IPS-18a (cell line): Measurements from ENCODE around the gene PMVK.
"Not testable (repeated sequence)": the region's sequence is repeated elsewhere in the genome, so short reads cannot be mapped to it uniquely, and the experiment has no call there.

ENCODE experiments used
- H3K27ac ChIP-seq: one replicate; pipeline ENCODE4 v1.5.1; 2013; ENCODE audit warnings: low read length
- H3K27me3 ChIP-seq: one replicate; pipeline ENCODE4 v1.6.1; 2013; ENCODE audit warnings: mild to moderate bottlenecking, low read length; ENCODE audit not compliant: control insufficient read depth, insufficient read depth
- H3K36me3 ChIP-seq: one replicate; pipeline ENCODE4 v1.6.1; 2013; ENCODE audit warnings: low read depth, low read length; ENCODE audit not compliant: control insufficient read depth
- H3K4me1 ChIP-seq: one replicate; pipeline ENCODE4 v1.6.1; 2013; ENCODE audit warnings: low read depth, low read length; ENCODE audit not compliant: control insufficient read depth
- H3K4me3 ChIP-seq: one replicate; pipeline ENCODE4 v1.5.1; 2013; ENCODE audit warnings: low read length
- H3K9ac ChIP-seq: one replicate; pipeline ENCODE4 v1.6.1; 2013; ENCODE audit warnings: mild to moderate bottlenecking, low read length, moderate library complexity
- H3K9me3 ChIP-seq: one replicate; pipeline ENCODE4 v1.6.1; 2013; ENCODE audit warnings: low read depth, low read length; ENCODE audit not compliant: control insufficient read depth

The PMVK gene

DNA sequence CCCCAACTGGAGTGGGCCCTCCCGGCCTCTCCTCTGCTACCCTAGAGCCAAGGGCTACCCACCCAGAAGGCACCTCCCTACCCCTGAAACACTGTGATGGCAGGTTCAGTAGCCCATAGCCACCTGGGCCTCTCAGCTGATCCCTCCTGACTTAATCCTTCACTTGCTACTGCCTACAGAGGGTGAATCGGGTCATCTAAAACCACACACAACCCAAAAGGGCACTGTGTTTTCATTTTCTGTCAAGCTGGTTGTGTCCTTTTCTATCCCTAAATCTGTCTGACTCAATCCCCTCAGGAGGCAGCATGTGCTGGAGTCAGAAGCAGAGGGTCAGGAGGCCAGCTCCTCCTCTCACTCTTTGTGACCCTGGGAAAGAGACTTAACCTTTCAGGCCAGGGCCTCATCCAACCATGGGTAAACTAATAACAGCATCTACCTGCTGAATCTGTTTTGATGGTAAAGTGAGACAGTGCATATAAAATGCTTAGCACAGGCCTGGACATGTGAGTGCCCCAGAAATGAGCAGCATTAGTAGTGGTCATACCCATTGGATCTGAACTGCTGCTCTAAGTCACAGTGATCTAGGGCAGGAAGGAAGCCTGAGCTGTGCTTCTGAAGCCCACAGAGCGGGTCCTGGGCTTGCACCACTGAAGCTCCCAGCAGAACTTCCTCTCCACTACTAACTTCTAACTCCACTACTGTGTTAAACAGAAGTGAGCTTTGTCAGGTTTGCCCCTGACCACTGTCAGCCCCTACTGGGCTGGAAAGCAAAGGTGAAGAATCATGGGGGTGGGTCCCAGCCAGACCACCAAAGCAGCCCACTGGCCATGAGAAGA lies 11.0 kb downstream of the PMVK start:
- Histone ChIP-seq H3K27ac (no peak overlapping the region), H3K9ac (no peak overlapping the region), H3K36me3 (peaks cover 14% of the 10 kb centered on the region), H3K9me3 (no peaks in the 10 kb centered on the region), H3K4me3 (no peak overlapping the region), H3K4me1 (no peaks in the 10 kb centered on the region), H3K27me3 (no peaks in the 10 kb centered on the region)

DNA sequence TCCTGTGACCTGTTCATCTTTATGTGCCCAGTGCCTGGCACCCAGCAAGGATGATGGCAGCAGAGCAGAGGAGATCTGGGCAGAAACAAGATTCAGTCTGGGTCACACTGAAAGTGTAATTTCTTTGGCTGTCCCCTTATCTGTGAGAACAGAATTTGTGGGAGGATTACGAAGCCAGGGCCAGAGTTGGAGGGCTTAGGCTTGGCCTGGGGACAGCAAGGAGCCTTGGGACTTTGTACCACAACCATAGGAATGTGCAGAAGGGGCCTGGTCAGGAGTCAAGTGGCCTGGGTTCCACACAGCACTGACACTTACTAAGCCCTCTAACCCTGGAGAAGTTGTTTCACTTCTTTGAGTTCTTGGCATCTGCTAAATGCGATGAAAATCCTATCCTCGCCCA lies 12.8 kb downstream of the PMVK start:
- Histone ChIP-seq H3K36me3 (peaks cover 14% of the 10 kb centered on the region), H3K9me3 (no peaks in the 10 kb centered on the region), H3K27me3 (no peaks in the 10 kb centered on the region)

DNA sequence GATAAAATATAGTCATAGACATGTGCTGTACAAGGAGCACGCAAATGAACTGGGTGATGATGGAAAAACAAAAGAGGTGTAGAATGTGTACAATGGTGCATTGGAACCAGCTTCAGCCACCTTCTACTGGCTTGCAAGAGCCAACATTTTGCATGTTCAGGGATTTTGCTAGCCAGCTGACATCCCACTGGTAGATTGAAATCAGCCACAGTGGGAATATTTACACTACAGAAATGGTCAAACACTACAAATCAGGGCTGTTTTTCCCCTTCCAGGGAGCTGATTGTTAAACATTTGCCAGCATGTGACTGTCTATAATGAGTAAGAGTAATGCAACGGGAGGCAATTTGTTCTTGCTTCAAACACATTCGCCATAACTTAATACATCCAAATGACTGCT lies 23.2 kb downstream of the PMVK start:
- no peaks in the 10 kb centered on the region for H3K9me3 ChIP-seq
- H3K9ac ChIP-seq, result no peak overlapping the region
- no peak overlapping the region for H3K4me3 ChIP-seq
- no peaks in the 10 kb centered on the region for H3K36me3 ChIP-seq
- no peaks in the 10 kb centered on the region for H3K4me1 ChIP-seq
- no peak overlapping the region for H3K27ac ChIP-seq
- H3K27me3 ChIP-seq, result no peaks in the 10 kb centered on the region

More for the DNA sequence above, 12.8 kb downstream of the PMVK start:
- H3K4me3 ChIP-seq, result no peak overlapping the region
- no peak overlapping the region for H3K27ac ChIP-seq
- no peaks in the 10 kb centered on the region for H3K4me1 ChIP-seq
- no peak overlapping the region for H3K9ac ChIP-seq

DNA sequence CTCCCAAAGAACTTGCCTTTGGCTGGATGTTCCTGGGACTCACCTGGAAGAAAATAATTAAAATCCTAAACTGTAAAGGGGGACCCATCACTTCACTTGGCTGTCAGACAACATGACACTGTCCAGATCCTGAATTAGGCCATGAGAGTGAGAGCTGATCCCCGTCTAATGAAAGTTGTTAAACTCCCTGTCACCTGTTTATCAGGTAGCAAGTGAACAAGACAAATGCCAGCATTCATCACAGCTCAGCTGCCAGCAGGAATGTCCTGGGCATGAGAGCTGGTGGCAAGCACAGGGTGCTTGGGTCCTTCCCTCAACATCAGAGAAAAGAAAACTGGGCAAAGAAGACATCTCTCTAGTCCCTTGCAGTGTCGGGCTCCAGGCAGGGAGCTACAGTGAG lies 23.8 kb downstream of the PMVK start:
- Histone ChIP-seq H3K27ac (no peak overlapping the region), H3K9ac (no peak overlapping the region), H3K27me3 (no peaks in the 10 kb centered on the region), H3K4me3 (no peak overlapping the region), H3K4me1 (no peaks in the 10 kb centered on the region), H3K9me3 (no peaks in the 10 kb centered on the region), H3K36me3 (no peaks in the 10 kb centered on the region)

DNA sequence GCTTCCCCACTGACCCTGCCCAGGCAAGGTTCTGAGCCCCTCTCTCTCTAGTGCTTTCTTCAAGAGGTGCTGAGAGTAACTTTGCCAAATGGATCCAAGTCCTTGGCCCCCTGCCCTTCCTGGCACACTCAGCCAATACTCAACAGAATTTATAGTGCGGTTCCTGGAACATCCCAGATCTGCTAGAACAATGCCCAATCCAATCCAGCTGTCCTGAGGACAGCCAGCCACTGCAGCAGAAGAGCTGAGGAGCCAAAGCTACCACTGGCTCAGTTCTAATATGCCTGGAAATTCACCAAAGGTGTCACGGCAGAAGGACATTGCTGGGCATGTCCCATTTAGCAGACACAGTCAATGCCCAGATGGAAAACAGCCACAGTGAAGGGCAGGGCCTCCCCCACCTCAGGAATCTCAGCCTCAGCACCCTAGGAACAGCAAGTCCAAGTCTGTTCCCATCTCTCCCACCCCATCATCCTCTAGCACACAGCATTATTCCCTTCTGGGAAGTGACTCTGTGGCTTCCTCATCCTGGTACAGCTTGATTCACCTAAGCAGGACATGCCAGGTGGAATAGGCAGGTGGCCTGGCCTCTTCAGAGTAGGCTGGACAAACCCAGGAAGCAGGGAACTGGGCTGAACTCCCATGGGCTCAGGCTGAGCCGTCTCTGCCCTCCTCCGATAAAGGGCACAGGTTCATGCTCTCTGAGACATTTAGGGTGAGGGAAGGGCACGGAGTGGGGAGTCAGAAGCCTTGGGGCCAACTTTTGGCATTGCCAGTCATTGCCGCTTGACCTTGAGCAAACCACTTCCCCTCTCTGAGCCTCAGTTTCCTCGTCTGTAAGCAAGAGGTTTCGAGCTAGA lies 24.6 kb downstream of the PMVK start:
- no peaks in the 10 kb centered on the region for H3K4me1 ChIP-seq

DNA sequence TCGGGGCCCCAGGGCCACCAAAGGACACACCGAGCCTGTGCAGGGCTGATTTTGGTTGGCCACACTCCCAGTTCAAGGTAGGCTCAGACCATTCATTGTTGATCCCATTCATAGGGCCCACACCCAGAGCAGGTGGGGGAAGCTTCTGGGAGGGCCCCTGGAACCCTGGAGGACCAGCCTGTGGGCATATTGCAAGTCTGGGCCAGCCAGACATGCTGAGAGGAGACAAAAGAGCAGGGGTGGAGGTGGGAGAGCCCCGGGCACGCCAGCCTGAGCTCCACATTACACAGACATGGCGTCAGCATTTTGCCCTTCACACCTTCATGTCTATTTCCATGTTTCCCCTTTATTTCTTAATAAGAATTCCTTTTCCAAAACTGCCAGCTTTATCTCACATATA lies 25.7 kb downstream of the PMVK start:
- Histone ChIP-seq H3K4me1 (no peaks in the 10 kb centered on the region), H3K36me3 (no peaks in the 10 kb centered on the region), H3K4me3 (no peak overlapping the region), H3K27ac (no peak overlapping the region), H3K9me3 (no peaks in the 10 kb centered on the region), H3K9ac (no peak overlapping the region), H3K27me3 (no peaks in the 10 kb centered on the region)

More for the DNA sequence above, 24.6 kb downstream of the PMVK start:
- no peaks in the 10 kb centered on the region for H3K9me3 ChIP-seq
- H3K9ac ChIP-seq, result no peak overlapping the region
- no peaks in the 10 kb centered on the region for H3K36me3 ChIP-seq
- H3K27me3 ChIP-seq, result no peaks in the 10 kb centered on the region
- H3K27ac ChIP-seq, result no peak overlapping the region
- H3K4me3 ChIP-seq, result no peak overlapping the region

DNA sequence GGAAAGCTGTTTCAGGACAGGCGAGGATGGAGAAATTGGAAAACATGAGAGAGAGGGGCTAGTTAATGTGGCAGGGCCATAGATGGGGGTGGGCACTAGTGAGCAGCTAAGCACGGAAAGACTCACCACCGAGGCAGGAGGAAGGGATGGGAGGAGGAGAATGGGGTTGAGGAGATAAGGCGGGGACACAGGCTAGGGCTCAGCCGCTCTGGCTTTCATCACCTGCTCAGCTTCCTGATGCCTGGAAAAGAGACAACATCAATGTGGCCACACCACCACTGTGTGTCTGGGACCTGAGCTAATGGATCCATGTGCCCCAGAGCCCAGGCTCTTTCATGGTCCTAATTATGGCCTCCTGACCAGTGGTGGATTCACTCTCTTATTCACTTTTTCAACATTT lies 27.6 kb downstream of the PMVK start:
- no peak overlapping the region for H3K9ac ChIP-seq
- no peaks in the 10 kb centered on the region for H3K27me3 ChIP-seq
- H3K36me3 ChIP-seq, result no peaks in the 10 kb centered on the region
- H3K27ac ChIP-seq, result no peak overlapping the region
- H3K4me3 ChIP-seq, result no peak overlapping the region
- H3K4me1 ChIP-seq, result no peaks in the 10 kb centered on the region
- no peaks in the 10 kb centered on the region for H3K9me3 ChIP-seq

DNA sequence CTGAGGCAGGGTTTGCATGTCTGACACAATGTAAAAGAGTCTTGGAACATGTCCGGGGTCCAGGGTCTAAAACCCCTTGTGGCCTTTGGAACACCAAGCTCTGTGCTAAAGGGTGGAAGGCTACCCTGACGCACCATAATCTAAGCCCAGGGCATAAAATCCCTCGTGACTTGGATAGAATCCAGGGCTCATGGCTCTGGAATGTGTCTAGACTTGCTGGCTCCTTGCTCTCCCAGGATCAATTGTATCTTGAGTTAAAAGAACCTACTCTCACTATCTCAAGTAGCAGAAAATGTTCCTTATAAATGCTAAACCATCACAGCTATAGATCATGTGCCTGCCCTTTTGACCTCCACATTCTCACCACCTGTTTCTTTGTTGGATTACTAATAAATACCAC lies 28.4 kb downstream of the PMVK start:
- not testable (repeated sequence) for H3K9ac ChIP-seq, H3K4me1 ChIP-seq, H3K9me3 ChIP-seq, H3K27me3 ChIP-seq, H3K36me3 ChIP-seq, H3K27ac ChIP-seq, H3K4me3 ChIP-seq

DNA sequence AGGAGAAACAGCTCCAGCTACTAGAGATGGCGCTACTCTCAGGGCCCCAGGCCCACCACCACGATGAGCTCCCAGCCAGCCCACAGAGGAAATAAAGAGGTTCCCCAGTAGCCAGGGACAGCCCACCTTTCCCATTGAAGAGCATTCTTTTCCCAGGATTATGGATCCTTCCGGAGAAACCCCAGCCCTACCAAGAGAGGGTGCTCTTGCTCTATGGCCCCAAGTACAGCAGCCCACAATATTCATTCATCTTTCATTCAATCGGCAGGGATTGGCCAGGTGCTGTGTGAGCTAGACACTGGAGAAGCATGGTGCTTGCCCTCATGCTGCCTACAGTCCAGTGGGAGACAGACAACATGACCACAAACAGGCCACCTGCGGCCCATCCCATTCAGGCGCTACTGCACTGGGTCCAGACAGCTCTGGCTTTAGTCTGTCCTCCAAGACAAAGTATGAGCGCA lies 29.9 kb downstream of the PMVK start:
- H3K9me3 ChIP-seq, result no peaks in the 10 kb centered on the region
- H3K4me3 ChIP-seq, result no peak overlapping the region
- H3K4me1 ChIP-seq, result no peaks in the 10 kb centered on the region
- H3K9ac ChIP-seq, result no peak overlapping the region
- H3K27ac ChIP-seq, result no peak overlapping the region
- no peaks in the 10 kb centered on the region for H3K36me3 ChIP-seq
- H3K27me3 ChIP-seq, result no peaks in the 10 kb centered on the region

DNA sequence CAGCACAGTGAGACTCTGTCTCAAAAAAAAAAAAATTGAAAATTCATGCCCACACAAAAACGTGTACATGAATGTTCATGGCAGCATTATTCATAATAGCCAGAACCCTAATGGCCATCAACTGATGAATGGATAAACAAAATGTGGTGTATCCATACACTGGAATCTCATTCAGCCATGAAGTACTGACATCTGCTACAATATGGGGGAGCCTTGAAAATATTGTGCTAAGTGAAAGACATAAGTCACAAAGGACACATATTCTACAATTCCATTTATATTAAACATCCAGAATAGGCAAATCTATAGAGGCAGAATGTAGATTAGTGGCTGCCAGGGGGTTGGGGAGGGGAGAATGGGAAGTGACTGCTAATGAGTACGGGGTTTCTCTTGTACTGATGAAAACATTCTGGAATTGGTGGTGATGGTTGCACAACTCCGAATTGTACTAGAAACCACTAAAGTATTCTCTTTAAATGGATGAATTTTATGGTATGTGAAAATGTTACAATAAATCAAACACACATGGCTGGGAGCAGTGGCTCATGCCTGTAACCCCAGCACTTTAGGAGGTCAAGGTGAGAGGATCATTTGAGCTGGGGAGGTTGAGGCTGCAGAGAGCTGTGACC lies 33.5 kb downstream of the PMVK start:
- Histone ChIP-seq H3K27ac (no peak overlapping the region), H3K27me3 (no peaks in the 10 kb centered on the region), H3K9ac (no peak overlapping the region), H3K4me3 (no peak overlapping the region), H3K36me3 (no peaks in the 10 kb centered on the region), H3K4me1 (no peaks in the 10 kb centered on the region), H3K9me3 (no peaks in the 10 kb centered on the region)

DNA sequence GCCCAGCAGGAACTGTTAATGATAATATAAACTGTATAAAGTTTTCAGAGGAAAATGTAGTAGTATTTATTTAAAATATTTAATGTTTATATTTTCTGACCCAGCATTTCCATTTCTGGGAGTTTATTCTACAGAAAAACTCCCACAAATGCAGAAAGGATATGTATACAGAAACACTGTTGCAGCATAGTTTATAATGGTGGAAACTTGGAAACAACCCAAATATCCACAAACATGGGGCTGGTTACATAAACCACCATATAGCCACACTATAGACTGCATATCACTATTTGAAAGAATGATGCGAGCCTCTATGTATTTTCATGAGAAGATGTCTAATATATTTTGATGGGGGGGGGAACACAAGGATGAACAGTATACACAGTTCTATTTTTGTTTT lies 34.9 kb downstream of the PMVK start:
- Histone ChIP-seq H3K27me3 (no peaks in the 10 kb centered on the region), H3K27ac (no peak overlapping the region), H3K9me3 (no peaks in the 10 kb centered on the region), H3K4me1 (no peaks in the 10 kb centered on the region), H3K9ac (no peak overlapping the region), H3K4me3 (no peak overlapping the region), H3K36me3 (no peaks in the 10 kb centered on the region)
